Measurements from ENCODE around the gene ATAD3A.
"Not testable (repeated sequence)": the region's sequence is repeated elsewhere in the genome, so short reads cannot be mapped to it uniquely, and the experiment has no call there.

Gene ATAD3A

GRCh38 chr1:1523651-1524050 lies 11.7 kb downstream of the ATAD3A start:
- not testable (repeated sequence) for DNase-seq (ENCODE audit: low read depth)

DNA sequence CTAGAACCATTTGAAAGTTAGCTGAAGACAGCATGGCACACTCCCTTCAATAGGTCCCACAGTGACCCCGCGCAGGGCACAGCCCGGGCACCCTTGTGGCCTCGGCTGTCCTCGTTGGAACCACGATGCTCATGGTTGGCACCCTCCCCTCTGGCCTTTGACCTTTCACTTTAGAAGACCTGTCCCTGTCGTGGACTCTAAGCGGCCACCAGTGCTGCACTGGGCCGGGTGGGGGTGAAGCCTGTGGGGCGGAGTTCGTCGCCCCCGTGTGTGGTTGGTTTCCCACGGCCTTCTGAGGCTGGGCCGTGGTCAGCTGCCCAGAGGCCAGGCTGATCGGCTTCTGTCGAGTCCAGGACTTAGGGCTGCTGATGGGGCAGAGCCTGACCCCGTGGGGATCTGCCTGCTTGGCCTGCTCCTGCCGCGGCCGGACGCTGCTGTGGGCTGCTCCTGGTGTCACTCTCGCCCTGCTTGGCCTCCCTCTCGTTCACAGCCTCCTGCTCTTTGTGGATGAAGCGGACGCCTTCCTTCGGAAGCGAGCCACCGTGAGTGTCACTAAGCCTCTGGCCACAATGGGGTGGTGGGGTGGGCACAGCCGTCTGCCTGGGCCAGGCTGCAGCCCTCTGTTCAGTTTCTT lies 12.9 kb downstream of the ATAD3A start:
- not testable (repeated sequence) for DNase-seq (ENCODE audit: low read depth)

- DNase-seq (ENCODE audit: low read depth) = not testable (repeated sequence)
Observed at GRCh38 chr1:1526476-1526875, 14.5 kb downstream of the ATAD3A start.

DNA sequence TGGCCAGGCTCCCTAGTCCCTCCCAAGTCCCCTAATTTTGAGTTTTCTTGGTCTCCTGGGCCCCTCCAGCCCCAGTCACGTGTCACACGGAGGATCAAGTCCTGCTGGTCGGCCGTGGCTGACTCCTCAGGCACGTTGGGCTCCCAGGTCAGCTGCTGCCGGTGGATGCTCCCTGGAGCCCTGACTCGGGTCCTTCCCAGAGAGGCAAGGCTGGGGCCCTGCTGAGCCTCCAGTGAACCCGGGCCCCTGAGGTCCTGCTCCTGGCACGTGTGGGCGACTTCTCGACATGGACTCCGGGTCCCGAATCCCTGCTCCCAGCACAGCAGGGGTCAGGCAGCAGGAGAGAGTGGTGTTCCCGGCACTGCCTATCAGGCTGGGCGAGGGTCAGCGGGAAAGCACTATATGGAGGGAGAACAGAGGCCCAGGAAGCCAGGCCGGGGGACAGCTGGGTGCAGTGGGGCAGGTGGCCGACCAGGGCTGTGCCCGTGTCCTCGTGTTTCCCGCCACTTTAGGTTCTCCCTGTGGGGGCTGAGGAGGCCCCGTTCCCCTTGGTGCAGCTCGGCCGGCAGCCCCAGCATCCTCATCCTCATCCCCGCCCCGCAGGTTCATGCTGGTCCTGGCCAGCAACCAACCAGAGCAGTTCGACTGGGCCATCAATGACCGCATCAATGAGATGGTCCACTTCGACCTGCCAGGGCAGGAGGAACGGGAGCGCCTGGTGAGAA lies 15.3 kb downstream of the ATAD3A start:
- no peak for DNase-seq (ENCODE audit: low read depth)

DNA sequence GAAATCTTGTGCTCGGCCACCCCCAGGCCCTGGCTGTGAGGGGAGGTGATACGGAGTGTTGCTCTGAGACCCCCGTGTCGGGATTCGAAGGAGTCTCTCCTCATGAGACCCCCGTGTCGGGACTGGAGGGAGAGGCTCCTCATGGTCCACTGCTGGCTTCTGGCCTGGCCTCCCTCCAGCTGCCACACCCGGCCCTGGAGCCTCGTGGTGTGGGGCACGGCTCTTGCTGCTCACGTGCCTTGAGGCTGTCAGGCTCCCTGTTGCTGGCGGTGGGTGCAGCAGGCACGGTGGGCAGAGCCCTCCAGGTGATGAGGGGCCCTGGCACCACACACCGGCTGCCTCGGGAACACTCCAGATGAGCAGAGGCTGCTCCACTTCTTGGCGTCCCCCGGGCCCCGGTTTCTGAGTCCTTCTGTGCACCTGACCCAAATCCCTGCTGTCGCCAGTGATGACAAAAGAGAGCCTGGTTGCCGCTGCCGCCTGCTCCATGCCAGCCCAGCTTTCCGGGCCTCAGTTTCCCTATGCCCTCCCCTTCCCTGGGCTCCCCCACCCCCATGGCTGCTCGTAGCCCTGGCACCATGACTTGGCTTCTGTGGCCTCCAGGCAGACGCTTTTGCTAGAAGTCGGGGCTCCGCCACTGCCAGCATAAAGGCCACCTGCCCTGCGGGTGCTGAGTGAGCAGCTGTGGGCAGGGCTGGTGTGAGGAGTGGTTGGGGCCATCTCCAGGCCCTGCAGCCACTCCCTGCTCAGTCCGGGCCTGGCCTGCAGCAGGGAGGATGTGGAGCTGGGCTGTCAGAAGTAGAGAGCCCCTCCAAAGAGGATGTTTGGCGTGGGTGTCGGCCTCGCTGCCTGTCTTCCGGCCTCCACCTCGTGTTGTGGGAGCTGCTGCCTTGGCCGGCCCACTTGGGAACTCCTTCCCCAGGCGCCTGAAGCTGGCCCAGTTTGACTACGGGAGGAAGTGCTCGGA lies 16.6 kb downstream of the ATAD3A start:
- DNase-seq (ENCODE audit: low read depth) = no peak

GRCh38 chr1:1529321-1529720 lies 17.4 kb downstream of the ATAD3A start:
- no peak for DNase-seq (ENCODE audit: low read depth)

GRCh38 chr1:1529936-1530335 lies 18.0 kb downstream of the ATAD3A start:
- no peak for DNase-seq (ENCODE audit: low read depth)

DNA sequence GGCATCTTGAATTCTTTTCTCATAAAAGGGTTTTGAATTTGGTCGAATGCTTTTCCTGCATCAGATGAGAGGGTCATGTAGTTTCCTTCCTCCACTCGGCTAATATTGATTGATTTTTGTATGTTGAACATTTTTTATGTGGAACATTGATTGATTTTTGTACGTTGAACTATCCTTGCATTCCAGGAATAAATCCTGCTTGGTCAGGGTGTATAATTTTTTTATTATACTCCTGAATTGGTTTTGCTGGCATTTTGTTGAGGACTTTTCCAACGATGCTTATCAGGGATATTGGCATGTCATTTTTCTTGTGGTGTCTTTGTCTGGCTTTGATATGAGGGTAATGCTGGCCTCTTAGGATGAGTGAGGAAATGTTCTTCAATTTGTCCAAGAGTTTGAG lies 20.0 kb downstream of the ATAD3A start:
- no peak for DNase-seq (ENCODE audit: low read depth)

GRCh38 chr1:1533176-1533893 lies 21.4 kb downstream of the ATAD3A start:
- DNase-seq (ENCODE audit: low read depth) = not testable (repeated sequence)

GRCh38 chr1:1533894-1534291 lies 21.9 kb downstream of the ATAD3A start:
- not testable (repeated sequence) for DNase-seq (ENCODE audit: low read depth)

- no peak for DNase-seq (ENCODE audit: low read depth)
Observed at GRCh38 chr1:1534401-1535154, 22.6 kb downstream of the ATAD3A start.

DNA sequence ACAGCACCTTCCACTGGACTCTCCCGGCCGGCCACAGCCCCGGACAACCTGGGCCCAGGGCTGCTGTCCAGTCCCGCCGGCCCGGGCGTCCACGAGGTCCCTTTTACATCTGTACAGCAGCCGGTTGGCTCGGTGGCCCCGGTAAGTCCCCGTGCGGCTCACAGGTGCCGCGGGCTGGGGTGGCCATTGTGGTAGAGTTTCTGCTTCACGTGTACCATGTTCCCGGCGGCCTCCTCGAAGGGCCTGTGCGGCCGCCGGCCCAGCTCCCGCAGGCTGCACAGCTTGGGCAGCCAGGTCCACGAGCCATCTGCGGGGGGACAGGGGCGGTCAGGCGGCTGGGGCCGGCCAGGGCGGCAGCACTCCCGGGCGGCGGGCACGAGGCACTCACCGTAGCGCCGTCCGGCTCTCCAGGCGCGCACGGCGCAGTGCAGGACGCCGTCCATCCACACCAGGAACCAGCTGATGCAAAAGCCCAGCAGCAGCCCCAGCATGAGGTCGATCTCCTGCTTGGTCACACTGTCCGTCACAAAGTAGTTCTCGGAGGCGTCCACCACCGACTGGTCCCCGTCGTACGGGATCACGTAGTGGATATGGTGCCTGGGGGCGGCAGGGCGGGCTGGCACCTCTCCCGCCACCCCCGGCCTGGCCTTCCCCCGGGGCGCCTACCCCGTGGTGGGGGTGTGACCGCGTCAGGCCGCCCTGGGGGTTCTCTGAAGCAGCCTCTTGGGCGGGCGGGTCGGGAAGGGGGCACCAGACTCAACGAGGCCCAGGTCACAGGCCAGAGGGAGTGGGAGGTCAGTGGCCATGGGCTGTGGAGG lies 23.4 kb downstream of the ATAD3A start:
- no peak for DNase-seq (ENCODE audit: low read depth)

- no peak for DNase-seq (ENCODE audit: low read depth)
Observed at GRCh38 chr1:1536019-1536937, 24.3 kb downstream of the ATAD3A start.

DNA sequence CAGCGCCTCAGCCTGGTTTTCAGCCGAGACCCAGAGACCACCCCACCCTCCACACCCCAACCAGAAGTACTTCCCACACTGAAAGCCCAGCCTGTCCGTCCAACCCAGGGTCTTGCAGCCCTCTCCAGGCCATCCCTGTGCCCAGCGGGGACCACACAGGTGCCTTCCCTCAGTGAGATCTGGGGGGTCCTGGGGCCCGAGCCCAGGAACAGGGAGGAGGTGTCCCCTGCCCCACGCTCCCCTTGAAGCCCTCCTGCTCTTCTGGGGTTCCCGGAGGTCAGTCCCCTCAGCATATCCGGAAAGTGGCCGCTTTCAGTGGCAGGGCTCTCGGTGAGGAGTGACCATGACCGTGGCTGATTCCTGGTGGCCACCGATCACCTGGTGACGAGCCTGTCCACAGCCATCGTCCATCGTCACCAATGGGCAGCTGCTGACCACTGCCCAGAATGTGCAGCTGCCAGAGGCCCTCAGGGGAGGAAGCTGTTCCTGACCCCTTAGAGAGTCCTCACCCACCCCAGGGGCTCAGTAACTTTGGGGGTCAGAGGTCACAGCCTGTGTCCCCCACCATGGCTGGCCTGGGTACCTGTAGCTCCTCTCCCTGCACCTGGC lies 25.1 kb downstream of the ATAD3A start:
- no peak for DNase-seq (ENCODE audit: low read depth)

DNA sequence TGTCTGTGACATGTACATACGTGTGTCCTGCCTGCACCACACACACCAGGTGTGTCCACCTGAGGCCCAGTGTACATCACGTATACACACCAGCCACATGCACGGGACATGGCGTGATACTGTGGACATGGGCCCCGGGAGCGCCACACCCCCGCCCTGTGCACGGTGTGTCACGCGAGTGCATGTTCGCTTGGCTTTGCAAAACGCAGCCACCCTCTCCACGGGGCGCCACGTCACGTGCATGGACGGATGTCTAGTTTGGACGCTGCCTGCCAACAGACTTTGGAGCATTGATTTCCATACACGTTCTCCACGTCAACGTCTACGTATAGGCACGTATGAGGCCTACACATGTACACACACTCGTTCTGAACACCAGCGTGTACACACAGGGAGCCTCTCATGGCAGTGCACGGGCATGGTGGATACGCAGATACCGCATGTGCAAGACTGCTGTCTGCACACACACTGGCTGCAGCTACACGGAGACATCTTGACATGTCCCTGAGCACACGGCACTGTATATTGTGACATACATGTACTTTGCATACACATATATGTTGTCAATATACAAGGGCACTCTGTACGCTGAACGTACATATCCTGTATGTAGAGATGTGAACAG lies 25.8 kb downstream of the ATAD3A start:
- no peak for DNase-seq (ENCODE audit: low read depth)

DNA sequence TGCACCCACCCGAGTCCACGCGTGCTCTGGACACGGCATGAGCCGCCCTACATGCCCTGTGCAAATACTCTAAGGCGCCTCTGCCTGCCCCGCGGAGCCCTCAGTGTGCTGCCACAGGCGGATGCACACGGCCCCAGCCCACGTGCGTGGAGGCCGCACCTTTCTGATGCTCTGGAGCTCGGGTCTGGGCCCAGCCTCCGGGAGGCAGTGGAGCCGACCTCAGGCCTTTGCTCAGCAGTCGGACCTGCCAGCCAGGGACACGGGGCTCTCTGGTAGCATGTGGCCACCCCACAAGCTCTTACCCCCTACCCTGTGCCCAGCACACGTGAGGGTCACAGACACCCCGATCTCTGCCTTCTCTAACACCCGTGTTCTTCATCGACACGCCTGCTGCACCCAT lies 26.4 kb downstream of the ATAD3A start:
- no peak for DNase-seq (ENCODE audit: low read depth)

GRCh38 chr1:1538989-1539309 lies 27.0 kb downstream of the ATAD3A start:
- DNase-seq (ENCODE audit: low read depth) = no peak

DNA sequence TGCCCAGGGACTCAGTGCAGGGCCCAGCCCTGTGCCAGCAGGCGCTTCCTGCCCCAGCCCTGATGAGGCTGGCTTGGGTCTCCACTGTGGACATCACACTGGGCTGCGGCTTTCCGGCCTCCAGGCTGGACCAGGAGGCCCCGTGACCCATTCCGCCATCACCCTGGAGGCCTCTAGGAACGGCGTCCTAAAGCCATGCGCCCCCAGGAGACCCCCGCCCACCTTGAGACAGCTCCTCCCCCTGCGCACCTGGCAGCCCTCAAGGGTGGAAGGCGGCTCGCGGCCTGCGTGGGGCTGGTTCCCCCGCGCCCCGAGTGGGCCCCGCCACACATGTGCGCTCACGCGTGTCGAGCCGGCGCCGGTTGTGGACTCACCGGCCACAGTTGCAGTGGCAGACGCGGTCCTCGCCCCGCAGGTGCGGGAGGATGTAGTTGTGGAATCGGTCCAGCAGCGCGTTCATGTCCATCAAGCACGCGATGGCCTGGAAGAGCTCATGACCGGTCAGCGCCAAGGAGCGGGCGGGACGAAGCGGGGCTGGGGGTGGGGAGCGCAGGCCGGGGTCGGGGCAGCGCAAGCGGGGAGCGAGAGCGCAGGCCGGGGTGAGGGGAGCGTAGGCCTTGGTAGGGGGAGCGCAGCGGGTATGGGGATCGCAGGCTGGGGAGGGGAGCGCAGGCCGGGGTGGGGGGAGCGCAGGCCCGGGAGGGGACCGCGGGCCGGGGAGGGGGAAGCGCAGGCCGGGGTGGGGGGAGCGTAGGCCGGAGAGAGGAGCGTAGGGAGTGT lies 27.5 kb downstream of the ATAD3A start:
- DNase-seq (ENCODE audit: low read depth) = no peak

Data from HS-5 (cell line).